ENCODE data around the gene PIGT. TPM values are rescaled to one million over a fixed set of nuclear protein-coding genes. Genes with fewer than 3 reads are reported as not detected.

The PIGT gene
- total RNA-seq, 1 donor from 2014 or later, result 16.2 TPM

DNA sequence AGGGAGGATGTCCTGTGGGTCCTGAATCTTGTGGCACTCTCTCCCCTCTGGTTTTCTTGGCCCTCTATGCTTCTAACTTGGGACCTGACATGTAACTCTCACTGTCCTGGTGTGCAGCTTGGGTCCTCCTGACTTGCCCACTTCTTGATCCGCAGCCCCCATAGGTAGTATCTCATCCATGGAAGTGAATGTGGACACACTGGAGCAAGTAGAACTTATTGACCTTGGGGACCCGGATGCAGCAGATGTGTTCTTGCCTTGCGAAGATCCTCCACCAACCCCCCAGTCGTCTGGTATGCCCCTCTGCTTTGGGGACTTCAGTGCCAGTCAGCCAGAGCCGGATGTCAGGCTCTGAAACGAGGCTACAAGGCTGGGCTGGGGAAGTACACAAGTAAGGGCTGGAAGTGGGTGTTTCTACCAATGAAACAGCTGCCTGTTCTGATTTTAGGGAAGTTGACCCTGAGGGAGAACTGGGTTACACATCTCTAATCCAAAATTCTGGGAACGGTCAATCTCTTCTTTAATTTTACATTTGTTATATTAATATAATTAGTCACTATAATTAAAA, 7.2 kb upstream of the PIGT start:
- Histone ChIP-seq H3K9me3 (ENCODE audit: control insufficient read depth in 3 of 3, low read length in 3 of 3) (no peaks in the 10 kb centered on the region), H3K27ac (ENCODE audit: low read depth, low read length) (peak overlapping the region; percentile 100), H3K4me3 (ENCODE audit: low read length in 3 of 3) (peak overlapping the region; percentile 86 to 96 (median 94)), H3K36me3 (ENCODE audit: control insufficient read depth in 3 of 3, insufficient read depth in 3 of 3, low read length in 3 of 3) (peaks cover 26 to 34% (median 31%) of the 10 kb centered on the region in 3 donors), H3K4me1 (ENCODE audit: control insufficient read depth in 3 of 3, insufficient read depth in 3 of 3, low read length in 3 of 3) (peaks cover 35 to 54% (median 42%) of the 10 kb centered on the region in 3 donors), H3K27me3 (ENCODE audit: control insufficient read depth in 3 of 3, insufficient read depth in 3 of 3, low read length in 3 of 3) (no peaks in the 10 kb centered on the region), H3K9ac (ENCODE audit: low read depth in 1 of 3, low read length in 3 of 3) (peak overlapping the region; percentile 95 to 99 (median 99))

DNA sequence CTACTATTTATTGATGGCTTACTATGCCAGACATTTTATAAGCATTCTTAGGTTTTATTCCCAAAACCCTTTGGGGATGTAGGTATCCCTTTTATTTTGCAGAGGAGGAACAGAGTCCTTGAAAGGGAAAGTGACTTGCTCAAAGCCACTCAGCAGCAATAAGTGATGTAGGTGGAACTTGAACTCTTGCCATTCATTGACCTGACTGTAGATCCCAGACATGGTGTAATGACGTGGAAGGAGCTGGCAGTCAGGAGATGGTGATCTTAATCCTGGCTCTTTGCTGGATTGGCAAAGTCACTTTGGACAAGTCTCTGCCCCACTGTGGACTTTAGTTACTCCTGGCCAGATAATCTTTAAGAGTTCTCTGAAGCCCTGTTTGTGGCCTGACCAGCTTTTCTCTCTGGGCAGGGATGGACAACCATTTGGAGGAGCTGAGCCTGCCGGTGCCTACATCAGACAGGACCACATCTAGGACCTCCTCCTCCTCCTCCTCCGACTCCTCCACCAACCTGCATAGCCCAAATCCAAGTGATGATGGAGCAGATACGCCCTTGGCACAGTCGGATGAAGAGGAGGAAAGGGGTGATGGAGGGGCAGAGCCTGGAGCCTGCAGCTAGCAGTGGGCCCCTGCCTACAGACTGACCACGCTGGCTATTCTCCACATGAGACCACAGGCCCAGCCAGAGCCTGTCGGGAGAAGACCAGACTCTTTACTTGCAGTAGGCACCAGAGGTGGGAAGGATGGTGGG, 6.2 kb upstream of the PIGT start:
- Histone ChIP-seq H3K9me3 (ENCODE audit: control insufficient read depth in 3 of 3, low read length in 3 of 3) (no peaks in the 10 kb centered on the region), H3K4me3 (ENCODE audit: low read length in 3 of 3) (no peak overlapping the region), H3K36me3 (ENCODE audit: control insufficient read depth in 3 of 3, insufficient read depth in 3 of 3, low read length in 3 of 3) (peaks cover 26 to 34% (median 31%) of the 10 kb centered on the region in 3 donors), H3K9ac (ENCODE audit: low read depth in 1 of 3, low read length in 3 of 3) (peak overlapping the region in 2 of 3 donors; percentile 10 to 24), H3K27me3 (ENCODE audit: control insufficient read depth in 3 of 3, insufficient read depth in 3 of 3, low read length in 3 of 3) (no peaks in the 10 kb centered on the region), H3K27ac (ENCODE audit: low read depth, low read length) (no peak overlapping the region), H3K4me1 (ENCODE audit: control insufficient read depth in 3 of 3, insufficient read depth in 3 of 3, low read length in 3 of 3) (peaks cover 35 to 54% (median 42%) of the 10 kb centered on the region in 3 donors)

DNA sequence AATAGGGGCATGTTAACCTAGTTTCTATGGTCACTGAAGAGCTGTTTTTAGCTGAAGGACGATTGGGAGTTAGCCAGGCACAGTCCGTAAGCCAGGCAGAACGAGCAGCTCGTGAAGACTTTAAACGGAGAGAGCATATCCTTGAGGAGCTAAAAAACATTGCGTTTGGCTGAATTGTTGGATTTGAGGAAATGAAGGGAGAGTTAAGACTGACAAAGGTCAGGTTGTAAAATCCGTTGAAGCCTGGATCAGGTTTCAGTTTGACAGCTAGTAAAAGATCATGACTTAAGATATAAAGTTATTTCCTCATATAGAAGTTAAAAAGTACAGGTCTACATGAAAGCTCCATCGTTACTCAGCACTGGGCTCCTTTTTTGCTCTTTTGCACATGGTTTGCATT, 5.1 kb upstream of the PIGT start:
- peak overlapping the region in 2 of 3 donors; percentile 35 to 58 for H3K9ac ChIP-seq (ENCODE audit: low read depth in 1 of 3, low read length in 3 of 3)
- H3K27me3 ChIP-seq (ENCODE audit: control insufficient read depth in 3 of 3, insufficient read depth in 3 of 3, low read length in 3 of 3), result no peaks in the 10 kb centered on the region
- peak overlapping the region; percentile 28 for H3K27ac ChIP-seq (ENCODE audit: low read depth, low read length)
- H3K4me1 ChIP-seq (ENCODE audit: control insufficient read depth in 3 of 3, insufficient read depth in 3 of 3, low read length in 3 of 3), result peaks cover 35 to 56% (median 37%) of the 10 kb centered on the region in 3 donors
- H3K4me3 ChIP-seq (ENCODE audit: low read length in 3 of 3), result peak overlapping the region in 1 of 3 donors; percentile 52
- peaks cover 26 to 34% (median 31%) of the 10 kb centered on the region in 3 donors for H3K36me3 ChIP-seq (ENCODE audit: control insufficient read depth in 3 of 3, insufficient read depth in 3 of 3, low read length in 3 of 3)
- no peaks in the 10 kb centered on the region for H3K9me3 ChIP-seq (ENCODE audit: control insufficient read depth in 3 of 3, low read length in 3 of 3)

DNA sequence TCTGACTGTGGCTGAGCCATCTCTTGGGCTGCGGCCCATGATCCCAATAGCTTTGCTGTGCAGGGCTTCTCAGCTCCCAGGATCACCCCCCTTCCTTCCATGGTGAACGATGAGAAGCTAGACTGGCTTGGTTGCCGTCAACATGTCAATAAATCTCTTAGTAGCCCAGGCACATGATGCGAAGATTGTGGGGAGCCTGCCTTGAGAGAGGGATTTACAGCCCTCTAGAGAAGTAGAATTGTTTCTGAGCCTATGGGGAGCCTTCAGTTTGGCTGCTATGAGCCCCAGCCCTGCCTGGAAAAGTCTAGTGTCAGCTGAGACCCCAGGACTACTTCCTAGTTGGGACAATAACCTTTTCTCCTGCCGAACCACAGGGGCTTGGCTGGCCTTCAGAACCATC, 3.3 kb upstream of the PIGT start:
- peaks cover 41 to 61% (median 43%) of the 10 kb centered on the region in 3 donors for H3K4me1 ChIP-seq (ENCODE audit: control insufficient read depth in 3 of 3, insufficient read depth in 3 of 3, low read length in 3 of 3)
- H3K36me3 ChIP-seq (ENCODE audit: control insufficient read depth in 3 of 3, insufficient read depth in 3 of 3, low read length in 3 of 3), result peaks cover 26 to 34% (median 31%) of the 10 kb centered on the region in 3 donors
- H3K4me3 ChIP-seq (ENCODE audit: low read length in 3 of 3), result no peak overlapping the region
- H3K9me3 ChIP-seq (ENCODE audit: control insufficient read depth in 3 of 3, low read length in 3 of 3), result no peaks in the 10 kb centered on the region
- no peak overlapping the region for H3K27ac ChIP-seq (ENCODE audit: low read depth, low read length)
- no peaks in the 10 kb centered on the region for H3K27me3 ChIP-seq (ENCODE audit: control insufficient read depth in 3 of 3, insufficient read depth in 3 of 3, low read length in 3 of 3)
- H3K9ac ChIP-seq (ENCODE audit: low read depth in 1 of 3, low read length in 3 of 3), result no peak overlapping the region

DNA sequence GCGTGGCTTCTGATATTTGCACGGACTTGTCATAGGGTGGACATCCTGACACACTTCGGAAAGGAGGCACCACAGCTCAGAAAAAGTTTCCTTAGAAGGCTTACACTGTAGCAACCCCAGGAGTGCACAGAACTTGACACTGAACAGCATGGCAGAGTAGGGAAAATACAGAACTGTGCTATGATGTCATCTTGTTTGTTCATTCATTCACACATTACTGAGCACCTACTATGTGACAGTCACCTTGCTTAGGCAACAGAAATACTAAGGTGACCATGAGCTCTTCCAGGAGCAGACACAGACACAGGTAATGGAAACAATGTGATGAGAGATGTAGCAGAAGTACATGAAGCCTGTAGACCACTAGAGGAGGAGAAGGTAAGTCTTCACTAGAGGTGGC, 2.5 kb upstream of the PIGT start:
- H3K9me3 ChIP-seq (ENCODE audit: control insufficient read depth in 3 of 3, low read length in 3 of 3), result no peaks in the 10 kb centered on the region
- H3K4me1 ChIP-seq (ENCODE audit: control insufficient read depth in 3 of 3, insufficient read depth in 3 of 3, low read length in 3 of 3), result peaks cover 37 to 61% (median 38%) of the 10 kb centered on the region in 3 donors
- peaks cover 26 to 34% (median 33%) of the 10 kb centered on the region in 3 donors for H3K36me3 ChIP-seq (ENCODE audit: control insufficient read depth in 3 of 3, insufficient read depth in 3 of 3, low read length in 3 of 3)
- H3K4me3 ChIP-seq (ENCODE audit: low read length in 3 of 3), result no peak overlapping the region
- H3K27ac ChIP-seq (ENCODE audit: low read depth, low read length), result no peak overlapping the region
- no peak overlapping the region for H3K9ac ChIP-seq (ENCODE audit: low read depth in 1 of 3, low read length in 3 of 3)
- no peaks in the 10 kb centered on the region for H3K27me3 ChIP-seq (ENCODE audit: control insufficient read depth in 3 of 3, insufficient read depth in 3 of 3, low read length in 3 of 3)

DNA sequence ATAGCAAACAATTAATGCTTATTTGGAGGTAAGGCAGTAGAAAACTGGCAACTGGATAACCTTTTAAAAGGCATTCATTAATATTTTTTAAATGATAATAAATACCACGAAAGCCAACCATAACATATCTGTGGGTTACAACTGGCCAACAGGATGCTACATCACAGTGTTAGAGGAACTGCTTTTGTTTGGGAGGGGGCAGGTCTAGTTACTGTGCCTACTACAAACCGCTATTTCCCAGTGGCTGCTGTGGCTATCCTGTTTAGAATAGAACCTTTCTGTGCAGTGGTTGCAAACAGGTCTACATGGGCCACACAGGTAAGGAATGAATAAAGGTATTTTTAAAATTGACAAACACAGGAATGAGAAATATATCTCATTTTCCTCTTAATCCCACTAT, 976 bp downstream of the PIGT start:
- no peak overlapping the region for H3K27ac ChIP-seq (ENCODE audit: low read depth, low read length)
- no peaks in the 10 kb centered on the region for H3K27me3 ChIP-seq (ENCODE audit: control insufficient read depth in 3 of 3, insufficient read depth in 3 of 3, low read length in 3 of 3)
- H3K9me3 ChIP-seq (ENCODE audit: control insufficient read depth in 3 of 3, low read length in 3 of 3), result no peaks in the 10 kb centered on the region
- peaks cover 31 to 38% (median 32%) of the 10 kb centered on the region in 3 donors for H3K36me3 ChIP-seq (ENCODE audit: control insufficient read depth in 3 of 3, insufficient read depth in 3 of 3, low read length in 3 of 3)
- H3K4me1 ChIP-seq (ENCODE audit: control insufficient read depth in 3 of 3, insufficient read depth in 3 of 3, low read length in 3 of 3), result peaks cover 29 to 50% (median 31%) of the 10 kb centered on the region in 3 donors
- peak overlapping the region; percentile 90 to 95 (median 90) for H3K9ac ChIP-seq (ENCODE audit: low read depth in 1 of 3, low read length in 3 of 3)
- peak overlapping the region; percentile 90 to 96 (median 95) for H3K4me3 ChIP-seq (ENCODE audit: low read length in 3 of 3)

DNA sequence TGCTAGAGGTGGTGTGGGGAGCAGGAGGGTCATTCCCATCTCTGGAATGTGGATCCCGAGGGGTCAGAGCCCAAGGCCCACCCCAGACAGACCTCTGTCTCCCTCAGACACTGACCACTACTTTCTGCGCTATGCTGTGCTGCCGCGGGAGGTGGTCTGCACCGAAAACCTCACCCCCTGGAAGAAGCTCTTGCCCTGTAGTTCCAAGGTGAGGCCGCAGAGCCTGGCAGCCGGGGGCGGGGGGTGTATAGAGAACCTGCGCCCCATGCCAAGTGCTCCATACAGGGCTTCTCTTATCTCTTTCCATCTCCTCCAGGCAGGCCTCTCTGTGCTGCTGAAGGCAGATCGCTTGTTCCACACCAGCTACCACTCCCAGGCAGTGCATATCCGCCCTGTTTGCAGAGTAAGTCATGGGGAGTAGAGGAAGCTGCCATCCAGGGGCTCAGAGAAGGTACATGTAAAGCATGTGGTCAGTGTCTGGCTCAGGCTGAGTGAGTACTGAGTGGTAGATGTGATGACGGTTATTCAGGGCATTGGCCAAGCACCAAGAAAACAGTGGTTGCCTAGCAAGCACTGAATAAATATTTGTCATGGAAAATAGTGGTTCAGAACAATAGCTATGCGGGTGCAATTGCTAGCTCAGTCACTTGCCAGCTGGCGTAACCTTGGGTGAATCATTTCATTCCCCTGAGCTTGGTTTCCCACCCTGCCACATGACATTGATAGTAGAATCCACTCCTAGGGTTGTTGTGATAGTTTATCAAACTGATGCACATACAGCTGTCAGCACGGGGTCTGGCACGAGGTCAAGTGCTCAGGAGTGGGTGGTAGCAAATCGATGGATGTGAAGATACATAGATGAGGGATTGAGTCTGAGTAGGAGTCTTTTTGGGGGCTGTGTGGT, 3.5 kb downstream of the PIGT start:
- H3K27ac ChIP-seq (ENCODE audit: low read depth, low read length), result peak overlapping the region; percentile 86
- no peaks in the 10 kb centered on the region for H3K27me3 ChIP-seq (ENCODE audit: control insufficient read depth in 3 of 3, insufficient read depth in 3 of 3, low read length in 3 of 3)
- H3K9me3 ChIP-seq (ENCODE audit: control insufficient read depth in 3 of 3, low read length in 3 of 3), result no peaks in the 10 kb centered on the region
- peak overlapping the region in 2 of 3 donors; percentile 3 to 32 for H3K4me3 ChIP-seq (ENCODE audit: low read length in 3 of 3)
- peak overlapping the region; percentile 11 to 54 (median 52) for H3K9ac ChIP-seq (ENCODE audit: low read depth in 1 of 3, low read length in 3 of 3)
- H3K36me3 ChIP-seq (ENCODE audit: control insufficient read depth in 3 of 3, insufficient read depth in 3 of 3, low read length in 3 of 3), result peaks cover 41 to 46% (median 43%) of the 10 kb centered on the region in 3 donors
- H3K4me1 ChIP-seq (ENCODE audit: control insufficient read depth in 3 of 3, insufficient read depth in 3 of 3, low read length in 3 of 3), result peaks cover 29 to 49% (median 31%) of the 10 kb centered on the region in 3 donors

DNA sequence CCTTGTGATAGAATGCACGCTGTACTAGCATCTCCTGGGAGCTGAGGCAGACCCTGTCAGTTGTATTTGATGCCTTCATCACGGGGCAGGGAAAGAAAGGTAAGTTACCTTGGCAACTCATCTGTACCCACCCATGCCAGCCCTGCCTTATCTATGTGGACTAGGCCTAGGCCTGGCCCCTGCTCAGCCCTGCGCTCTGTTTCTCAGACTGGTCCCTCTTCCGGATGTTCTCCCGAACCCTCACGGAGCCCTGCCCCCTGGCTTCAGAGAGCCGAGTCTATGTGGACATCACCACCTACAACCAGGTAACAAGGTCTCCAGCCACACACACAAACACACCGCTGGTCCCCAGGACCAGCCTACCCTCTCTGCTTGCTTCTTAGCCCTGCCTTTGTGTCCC, 4.2 kb downstream of the PIGT start:
- Histone ChIP-seq H3K27ac (ENCODE audit: low read depth, low read length) (peak overlapping the region; percentile 86), H3K9ac (ENCODE audit: low read depth in 1 of 3, low read length in 3 of 3) (peak overlapping the region in 1 of 3 donors; percentile 54), H3K4me1 (ENCODE audit: control insufficient read depth in 3 of 3, insufficient read depth in 3 of 3, low read length in 3 of 3) (peaks cover 29 to 48% (median 31%) of the 10 kb centered on the region in 3 donors)

DNA sequence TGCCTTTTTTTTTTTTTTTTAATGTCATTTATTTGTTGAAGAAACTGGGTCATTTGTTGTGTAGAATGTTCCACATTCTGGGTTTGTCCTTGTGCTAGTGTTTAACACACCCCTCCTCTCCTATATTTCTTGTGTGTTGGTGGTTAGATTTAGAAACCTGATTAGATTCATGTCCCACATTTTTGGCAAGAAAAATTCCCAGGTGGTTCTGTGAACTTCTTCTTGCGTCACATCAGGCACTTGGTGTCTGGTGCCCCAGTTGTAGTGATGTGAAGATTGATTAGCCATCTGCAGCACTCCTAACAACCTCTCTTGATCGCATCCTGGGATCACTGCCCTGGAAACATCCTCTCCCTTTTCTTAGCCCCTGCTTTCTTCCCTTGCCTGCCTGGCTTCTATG, 7.8 kb downstream of the PIGT start:
- Histone ChIP-seq H3K9ac (ENCODE audit: low read depth in 1 of 3, low read length in 3 of 3) (no peak overlapping the region), H3K27ac (ENCODE audit: low read depth, low read length) (no peak overlapping the region), H3K4me3 (ENCODE audit: low read length in 3 of 3) (no peak overlapping the region), H3K36me3 (ENCODE audit: control insufficient read depth in 3 of 3, insufficient read depth in 3 of 3, low read length in 3 of 3) (peaks cover 43 to 57% (median 49%) of the 10 kb centered on the region in 3 donors), H3K9me3 (ENCODE audit: control insufficient read depth in 3 of 3, low read length in 3 of 3) (no peaks in the 10 kb centered on the region), H3K4me1 (ENCODE audit: control insufficient read depth in 3 of 3, insufficient read depth in 3 of 3, low read length in 3 of 3) (peaks cover 15 to 16% (median 16%) of the 10 kb centered on the region in 3 donors), H3K27me3 (ENCODE audit: control insufficient read depth in 3 of 3, insufficient read depth in 3 of 3, low read length in 3 of 3) (no peaks in the 10 kb centered on the region)

More for the DNA sequence above, 4.2 kb downstream of the PIGT start:
- no peaks in the 10 kb centered on the region for H3K9me3 ChIP-seq (ENCODE audit: control insufficient read depth in 3 of 3, low read length in 3 of 3)
- H3K4me3 ChIP-seq (ENCODE audit: low read length in 3 of 3), result no peak overlapping the region
- no peaks in the 10 kb centered on the region for H3K27me3 ChIP-seq (ENCODE audit: control insufficient read depth in 3 of 3, insufficient read depth in 3 of 3, low read length in 3 of 3)
- peaks cover 45 to 47% (median 46%) of the 10 kb centered on the region in 3 donors for H3K36me3 ChIP-seq (ENCODE audit: control insufficient read depth in 3 of 3, insufficient read depth in 3 of 3, low read length in 3 of 3)

Measured in skeletal muscle tissue (tissue), 4 donors.